ENCODE results near the gene TANC1.
A peak's percentile ranks its signal among the peaks of the same experiment; 100 is the strongest.

TANC1 gene

GRCh38 chr2:159215116-159215515 lies 246.7 kb downstream of the TANC1 start:
- H3K27me3 Mint-ChIP-seq (ENCODE audit: low read depth): no peaks in the 10 kb centered on the region
- no peak overlapping the region for H3K4me3 Mint-ChIP-seq
- H3K4me1 Mint-ChIP-seq: peaks cover 16% of the 10 kb centered on the region
- TF ChIP-seq CTCF (IDR thresholded peaks at IDR 0.05; ENCODE audit: unreplicated experiment in 3 of 3): no peak
- H3K9me3 Mint-ChIP-seq: no peaks in the 10 kb centered on the region
- H3K27ac Mint-ChIP-seq: no peak overlapping the region
- H3K36me3 Mint-ChIP-seq (ENCODE audit: low read depth): peaks cover 82% of the 10 kb centered on the region

GRCh38 chr2:159217676-159218075 lies 249.2 kb downstream of the TANC1 start:
- Mint-ChIP-seq H3K27me3 (ENCODE audit: low read depth) (no peaks in the 10 kb centered on the region), H3K27ac (no peak overlapping the region), H3K4me1 (no peaks in the 10 kb centered on the region), H3K4me3 (no peak overlapping the region), H3K9me3 (no peaks in the 10 kb centered on the region), H3K36me3 (ENCODE audit: low read depth) (peaks cover 83% of the 10 kb centered on the region)
- no peak for TF ChIP-seq CTCF (IDR thresholded peaks at IDR 0.05; ENCODE audit: unreplicated experiment in 3 of 3)

GRCh38 chr2:159218389-159218788 lies 249.9 kb downstream of the TANC1 start:
- no peak overlapping the region for H3K4me3 Mint-ChIP-seq
- H3K36me3 Mint-ChIP-seq (ENCODE audit: low read depth): peaks cover 82% of the 10 kb centered on the region
- H3K27ac Mint-ChIP-seq: peak overlapping the region in 1 of 3 experiments; percentile 45
- H3K4me1 Mint-ChIP-seq: no peaks in the 10 kb centered on the region
- no peaks in the 10 kb centered on the region for H3K27me3 Mint-ChIP-seq (ENCODE audit: low read depth)
- H3K9me3 Mint-ChIP-seq: no peaks in the 10 kb centered on the region
- no peak for TF ChIP-seq CTCF (IDR thresholded peaks at IDR 0.05; ENCODE audit: unreplicated experiment in 3 of 3)

GRCh38 chr2:159219394-159219998 lies 251.1 kb downstream of the TANC1 start:
- H3K4me1 Mint-ChIP-seq: no peaks in the 10 kb centered on the region
- TF ChIP-seq CTCF (IDR thresholded peaks at IDR 0.05; ENCODE audit: unreplicated experiment in 3 of 3): no peak
- no peak overlapping the region for H3K4me3 Mint-ChIP-seq
- H3K9me3 Mint-ChIP-seq: no peaks in the 10 kb centered on the region
- H3K36me3 Mint-ChIP-seq (ENCODE audit: low read depth): peaks cover 88% of the 10 kb centered on the region
- peak overlapping the region in 1 of 3 experiments; percentile 38 for H3K27ac Mint-ChIP-seq
- H3K27me3 Mint-ChIP-seq (ENCODE audit: low read depth): no peaks in the 10 kb centered on the region

GRCh38 chr2:159224061-159224813 lies 255.8 kb downstream of the TANC1 start:
- Mint-ChIP-seq H3K4me3 (no peak overlapping the region), H3K27me3 (ENCODE audit: low read depth) (no peaks in the 10 kb centered on the region), H3K9me3 (no peaks in the 10 kb centered on the region), H3K27ac (peak overlapping the region; percentile 80 to 96 (median 88)), H3K4me1 (peaks cover 22% of the 10 kb centered on the region), H3K36me3 (ENCODE audit: low read depth) (peaks cover 70% of the 10 kb centered on the region)
- TF ChIP-seq CTCF (IDR thresholded peaks at IDR 0.05; ENCODE audit: unreplicated experiment in 3 of 3): no peak
